ENCODE measurements around the gene ZNF236.

DNA sequence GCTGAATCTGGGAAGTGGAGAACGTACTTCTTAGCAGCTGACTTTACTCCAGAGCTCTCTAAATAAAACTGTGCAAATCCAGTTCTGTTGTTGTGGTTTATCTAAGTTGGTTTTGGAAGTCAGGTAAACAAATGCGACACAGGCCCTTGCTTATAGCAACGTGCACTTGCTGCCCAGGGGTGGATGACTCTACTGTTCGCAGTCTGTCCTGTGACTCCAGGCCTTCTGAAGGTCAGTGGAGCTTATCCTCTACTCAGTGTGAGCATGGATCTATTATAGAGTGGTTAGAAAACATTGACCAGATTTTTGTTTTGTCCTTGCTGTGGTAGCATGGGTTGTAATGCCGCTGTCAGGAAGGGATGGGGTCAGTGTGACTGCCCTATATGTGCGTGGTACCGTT lies 89.1 kb downstream of the ZNF236 start:
- TF ChIP-seq, protein P1, sequence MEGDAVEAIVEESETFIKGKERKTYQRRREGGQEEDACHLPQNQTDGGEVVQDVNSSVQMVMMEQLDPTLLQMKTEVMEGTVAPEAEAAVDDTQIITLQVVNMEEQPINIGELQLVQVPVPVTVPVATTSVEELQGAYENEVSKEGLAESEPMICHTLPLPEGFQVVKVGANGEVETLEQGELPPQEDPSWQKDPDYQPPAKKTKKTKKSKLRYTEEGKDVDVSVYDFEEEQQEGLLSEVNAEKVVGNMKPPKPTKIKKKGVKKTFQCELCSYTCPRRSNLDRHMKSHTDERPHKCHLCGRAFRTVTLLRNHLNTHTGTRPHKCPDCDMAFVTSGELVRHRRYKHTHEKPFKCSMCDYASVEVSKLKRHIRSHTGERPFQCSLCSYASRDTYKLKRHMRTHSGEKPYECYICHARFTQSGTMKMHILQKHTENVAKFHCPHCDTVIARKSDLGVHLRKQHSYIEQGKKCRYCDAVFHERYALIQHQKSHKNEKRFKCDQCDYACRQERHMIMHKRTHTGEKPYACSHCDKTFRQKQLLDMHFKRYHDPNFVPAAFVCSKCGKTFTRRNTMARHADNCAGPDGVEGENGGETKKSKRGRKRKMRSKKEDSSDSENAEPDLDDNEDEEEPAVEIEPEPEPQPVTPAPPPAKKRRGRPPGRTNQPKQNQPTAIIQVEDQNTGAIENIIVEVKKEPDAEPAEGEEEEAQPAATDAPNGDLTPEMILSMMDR (IDR thresholded peaks at IDR 0.05), result no peak
- TF ChIP-seq EZH2 (IDR thresholded peaks at IDR 0.05; ENCODE audit: borderline replicate concordance, insufficient read depth, low read depth, low read length, poor library complexity, severe bottlenecking), result no peak
